IPS-NIHi7 (cell line): Measurements from ENCODE around the gene ELF2.
"Not testable (repeated sequence)": the region's sequence is repeated elsewhere in the genome, so short reads cannot be mapped to it uniquely, and the experiment has no call there.

ENCODE experiments used
- DNase-seq: peaks from one replicate; pipeline ENCODE4 v3.0.0; 2012; ENCODE audit warnings: mixed read lengths; ENCODE audit errors: extremely low spot score

ELF2 gene

DNA sequence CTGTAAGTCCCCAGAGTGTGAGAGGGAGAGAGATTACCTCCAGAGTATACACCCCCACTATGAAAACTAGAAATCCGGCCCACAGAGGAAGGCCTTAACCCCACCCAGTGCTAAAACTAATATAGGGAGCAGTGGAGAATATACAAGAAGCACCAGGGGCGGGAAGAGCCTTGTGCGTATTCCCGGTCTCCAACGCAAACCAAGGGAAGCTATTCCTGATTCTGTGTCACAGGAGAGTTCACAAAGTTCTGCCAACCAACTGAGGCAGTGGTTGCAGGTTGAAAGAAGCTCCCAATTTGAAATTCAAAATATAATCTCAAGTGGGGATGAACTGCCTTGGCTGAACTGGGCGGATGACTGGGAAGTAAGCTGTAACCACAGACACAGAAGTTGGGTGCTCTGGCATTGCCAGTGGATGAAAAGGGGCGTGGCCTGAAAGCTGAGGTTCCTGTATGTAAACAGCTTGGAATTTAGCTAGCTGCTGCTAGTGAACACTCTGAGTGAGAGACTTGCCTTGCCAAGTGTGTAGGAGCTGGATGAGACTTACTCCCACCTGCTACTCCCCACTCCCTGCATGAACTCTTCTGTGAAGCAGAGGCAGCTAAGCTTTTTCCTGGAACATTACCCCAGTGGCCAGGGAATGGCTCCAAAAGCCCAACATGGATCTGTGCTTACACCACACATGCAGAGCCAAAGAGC is 32.7 kb downstream of the ELF2 start:
- peak; percentile 18 for DNase-seq

DNA sequence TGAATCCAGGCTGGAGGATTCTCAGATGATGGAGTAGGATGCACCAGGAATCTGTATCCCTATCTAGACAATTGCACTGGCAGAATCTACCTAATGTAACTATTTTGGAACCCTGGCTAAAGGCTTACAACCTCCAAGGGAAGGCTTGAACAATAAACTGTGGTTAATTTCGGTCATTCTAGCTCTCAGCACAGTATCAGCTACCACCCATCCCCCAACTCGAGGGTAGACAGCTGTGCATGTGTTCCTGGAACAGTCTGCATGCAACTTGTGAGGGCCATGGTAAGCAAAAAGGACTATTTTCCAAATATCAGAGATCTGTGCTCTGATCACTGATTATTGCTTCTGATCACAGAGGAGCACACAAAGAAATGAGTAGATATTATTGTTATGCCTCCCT is 34.0 kb downstream of the ELF2 start:
- no peak for DNase-seq

DNA sequence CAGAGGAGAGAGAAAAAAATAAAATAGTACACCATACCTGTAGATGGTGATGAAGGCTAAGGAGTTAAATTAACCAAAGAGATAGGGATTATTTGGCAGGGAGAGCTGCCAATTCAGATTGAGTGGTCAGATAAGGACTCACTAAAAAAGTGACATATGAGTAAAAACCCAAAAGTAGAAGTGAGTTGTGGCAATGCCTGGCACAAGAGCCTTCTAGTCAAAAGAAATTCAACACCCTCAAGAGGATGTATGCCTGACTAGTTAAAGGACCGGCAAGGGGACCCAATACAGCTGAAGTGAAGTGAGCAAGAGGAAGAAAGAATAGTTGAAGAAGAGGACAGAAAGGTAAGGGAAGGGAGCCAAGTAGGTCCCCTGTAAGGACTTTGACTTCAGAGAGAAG is 34.9 kb downstream of the ELF2 start:
- DNase-seq: no peak

DNA sequence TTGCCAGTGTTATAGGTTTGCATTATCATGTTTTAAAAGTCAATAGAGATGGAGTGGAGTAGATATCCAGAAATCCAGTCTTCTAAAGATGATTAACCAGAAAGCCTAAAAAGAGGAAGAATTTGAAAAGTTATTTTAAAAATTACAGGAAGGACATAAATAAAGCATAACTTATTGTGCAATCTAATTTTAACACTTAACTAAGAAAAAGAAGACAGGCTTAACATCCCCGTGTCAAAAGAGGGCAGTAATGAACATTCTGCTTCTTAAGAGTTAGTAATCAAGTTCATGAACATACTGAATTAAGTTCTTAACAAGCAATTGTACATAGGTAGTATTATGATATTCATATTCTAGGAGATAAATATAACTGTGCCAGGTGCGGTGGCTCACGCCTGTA is 39.3 kb downstream of the ELF2 start:
- no peak for DNase-seq

DNA sequence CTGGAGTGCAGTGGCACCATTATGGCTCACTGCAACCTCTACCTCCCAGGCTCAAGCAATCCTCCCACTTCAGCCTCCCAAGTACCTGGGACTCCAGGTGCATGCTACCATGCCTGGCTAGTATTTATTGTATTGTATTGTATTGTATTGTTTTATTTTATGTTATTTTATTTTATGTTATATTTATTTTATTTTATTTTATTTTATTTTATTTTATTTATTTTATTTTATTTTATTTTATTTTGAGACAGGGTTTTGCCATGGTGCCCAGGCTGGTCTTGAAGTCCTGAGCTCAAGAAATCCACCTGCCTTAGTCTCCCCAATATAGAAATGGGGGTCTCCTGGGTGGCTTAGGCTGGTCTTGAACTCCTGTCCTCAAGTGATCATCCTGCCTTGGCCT is 42.6 kb downstream of the ELF2 start:
- no peak for DNase-seq

DNA sequence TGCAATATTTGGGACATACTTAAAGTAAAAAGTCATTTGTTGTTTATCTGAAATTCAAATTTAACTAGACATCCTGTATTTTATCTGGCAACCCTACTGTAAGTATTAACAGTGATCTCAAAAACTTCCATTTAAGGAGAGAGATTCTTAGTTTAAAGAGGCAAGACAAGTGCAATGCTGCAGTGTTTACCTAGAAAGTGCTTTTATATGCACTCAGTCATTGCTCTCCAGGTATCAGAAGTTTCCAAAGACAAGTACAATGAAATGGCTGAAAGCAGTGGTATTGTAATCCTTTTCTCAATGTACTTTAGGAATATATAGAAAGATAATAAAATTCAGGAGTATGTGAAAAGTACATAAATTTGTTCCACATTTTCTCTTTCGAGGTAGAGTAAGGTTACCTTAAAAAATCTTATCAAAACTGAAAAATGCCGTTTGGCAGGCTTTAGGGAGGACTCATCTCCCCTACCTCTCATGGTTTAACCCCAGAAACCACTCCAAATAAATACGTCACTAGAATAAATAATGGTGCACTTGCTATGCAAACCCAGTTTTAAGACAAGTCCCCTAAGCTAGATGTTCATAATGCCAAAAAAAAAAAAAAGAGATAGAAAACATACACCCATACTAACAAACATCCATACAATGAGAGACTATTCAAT is 45.7 kb downstream of the ELF2 start:
- no peak for DNase-seq

DNA sequence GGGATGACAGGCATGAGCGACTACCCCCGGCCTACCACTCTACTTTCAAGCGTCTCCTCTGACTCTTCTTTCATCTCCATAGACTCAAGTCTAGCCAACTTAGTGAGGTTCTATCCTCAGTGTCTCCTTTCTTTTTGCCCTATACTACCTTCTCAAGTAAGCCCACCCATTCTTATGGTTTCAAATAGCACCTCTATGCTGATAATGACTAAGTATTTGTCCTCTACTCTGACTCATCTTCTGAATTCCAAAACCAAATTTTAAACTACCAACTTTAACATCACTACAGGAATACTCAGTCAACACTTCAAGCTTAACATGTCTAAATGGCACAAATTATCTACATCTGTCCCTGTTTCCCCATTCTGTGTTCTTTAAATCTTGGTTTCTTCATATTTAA is 47.8 kb downstream of the ELF2 start:
- no peak for DNase-seq

DNA sequence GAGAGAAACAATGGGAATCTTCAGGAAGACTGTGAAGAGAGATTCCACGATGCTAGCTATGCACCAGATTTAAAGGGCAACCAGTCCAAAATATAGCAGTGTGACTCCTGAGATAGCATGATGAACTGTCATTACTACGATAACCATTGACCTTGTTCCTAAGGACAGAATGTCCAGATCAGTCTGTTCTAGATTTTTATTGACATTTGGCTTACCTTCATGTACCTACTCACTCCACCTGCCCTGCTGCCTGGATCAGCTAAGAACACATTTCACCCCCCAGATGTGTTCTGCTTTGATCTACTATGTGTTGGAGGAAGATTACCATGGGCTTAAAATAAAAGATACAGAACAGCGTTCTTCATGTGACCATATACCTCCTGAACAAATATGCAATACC is 50.1 kb downstream of the ELF2 start:
- no peak for DNase-seq

DNA sequence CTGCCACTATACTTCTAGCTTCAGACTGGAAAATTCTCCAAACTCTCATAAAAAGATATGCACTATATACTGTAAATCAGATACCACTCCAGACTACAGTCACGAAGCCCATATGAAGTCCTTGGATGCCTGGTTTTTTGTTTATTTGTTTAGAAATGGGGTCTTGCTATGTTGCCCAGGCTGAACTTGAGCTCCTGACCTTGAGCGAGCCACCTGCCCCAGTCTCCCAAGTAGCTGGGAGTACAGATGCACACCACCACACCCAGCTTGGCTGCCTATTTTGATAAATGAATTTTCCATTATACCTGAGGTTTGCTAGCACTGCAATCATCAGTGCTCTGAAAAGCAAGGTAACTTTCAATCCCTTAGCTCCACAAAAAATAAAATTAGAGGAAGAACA is 53.1 kb downstream of the ELF2 start:
- no peak for DNase-seq

DNA sequence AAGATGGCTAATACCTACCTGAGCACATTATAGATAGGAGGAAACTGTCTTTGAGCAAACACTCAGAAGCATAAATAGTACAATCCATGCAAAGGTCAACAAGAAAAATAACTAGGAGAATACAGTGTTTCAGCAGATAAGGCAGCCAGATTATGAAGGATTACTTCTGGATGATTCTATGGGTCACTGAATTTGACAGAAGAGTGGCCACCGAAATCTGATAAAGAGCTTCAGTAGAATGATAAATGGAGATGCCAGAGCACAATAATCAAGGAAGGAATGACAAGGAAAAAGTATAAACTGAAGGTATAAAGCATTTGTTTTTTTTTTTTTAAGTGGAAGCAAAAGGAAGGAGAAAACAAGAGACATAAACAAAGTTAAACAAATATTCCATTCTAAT is 58.7 kb downstream of the ELF2 start:
- DNase-seq: no peak

DNA sequence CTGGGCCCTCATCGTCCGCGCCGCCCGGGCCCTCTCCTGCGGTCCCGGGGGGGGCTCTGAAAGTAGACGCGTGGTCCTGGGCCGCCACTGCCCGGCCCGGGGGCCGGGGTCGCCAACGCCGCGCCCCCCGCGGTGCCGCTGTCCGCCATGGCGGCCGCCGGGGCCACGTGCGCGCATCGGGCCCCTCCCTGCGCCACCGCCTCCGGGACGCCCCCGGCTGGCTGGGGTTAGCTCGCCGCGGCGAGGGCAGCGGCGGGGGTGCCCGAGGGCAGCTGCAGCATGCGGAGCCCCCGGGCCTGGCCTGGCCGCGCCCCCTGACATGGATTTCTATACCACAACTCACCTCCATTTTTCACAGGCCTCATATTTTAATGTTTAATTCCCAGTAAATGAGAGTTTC is 61.8 kb downstream of the ELF2 start:
- no peak for DNase-seq

DNA sequence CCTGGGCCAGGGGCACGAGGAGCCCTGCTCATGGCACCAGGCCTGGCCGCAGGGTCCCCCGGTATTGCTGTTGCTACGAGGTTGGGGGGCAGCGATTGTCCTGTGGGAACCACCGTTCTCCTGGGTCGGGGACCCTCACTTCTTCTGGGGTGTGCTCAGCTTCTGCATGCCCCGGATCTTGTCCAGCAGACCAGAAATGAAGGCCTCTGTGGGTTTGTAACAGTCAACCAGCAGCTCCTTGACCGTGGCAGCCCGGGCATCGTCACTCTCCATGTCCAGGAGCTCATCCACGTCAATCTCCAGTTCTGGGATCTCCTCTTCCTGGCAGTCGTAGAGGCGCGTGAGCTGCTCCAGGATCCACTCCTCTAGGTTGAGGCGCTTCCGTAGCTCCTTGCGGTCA is 62.2 kb downstream of the ELF2 start:
- DNase-seq: not testable (repeated sequence)

DNA sequence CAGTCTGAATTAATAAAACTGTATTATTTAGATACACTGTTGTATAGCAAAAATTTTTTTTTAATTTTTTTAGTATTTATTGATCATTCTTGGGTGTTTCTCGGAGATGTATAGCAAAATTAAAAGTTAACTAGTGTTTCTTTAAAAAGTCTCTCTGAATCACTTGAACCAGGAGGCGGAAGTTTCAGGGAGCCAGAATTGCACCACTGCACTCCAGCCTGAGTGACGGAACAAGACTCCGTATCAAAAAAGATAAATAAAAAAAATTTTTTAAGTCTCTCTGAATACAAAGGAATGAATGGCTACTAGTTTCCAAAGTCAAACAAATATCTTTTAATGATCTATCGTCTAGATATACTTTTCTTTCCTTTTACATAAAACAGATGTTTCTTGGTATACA is 64.4 kb downstream of the ELF2 start:
- DNase-seq: no peak

DNA sequence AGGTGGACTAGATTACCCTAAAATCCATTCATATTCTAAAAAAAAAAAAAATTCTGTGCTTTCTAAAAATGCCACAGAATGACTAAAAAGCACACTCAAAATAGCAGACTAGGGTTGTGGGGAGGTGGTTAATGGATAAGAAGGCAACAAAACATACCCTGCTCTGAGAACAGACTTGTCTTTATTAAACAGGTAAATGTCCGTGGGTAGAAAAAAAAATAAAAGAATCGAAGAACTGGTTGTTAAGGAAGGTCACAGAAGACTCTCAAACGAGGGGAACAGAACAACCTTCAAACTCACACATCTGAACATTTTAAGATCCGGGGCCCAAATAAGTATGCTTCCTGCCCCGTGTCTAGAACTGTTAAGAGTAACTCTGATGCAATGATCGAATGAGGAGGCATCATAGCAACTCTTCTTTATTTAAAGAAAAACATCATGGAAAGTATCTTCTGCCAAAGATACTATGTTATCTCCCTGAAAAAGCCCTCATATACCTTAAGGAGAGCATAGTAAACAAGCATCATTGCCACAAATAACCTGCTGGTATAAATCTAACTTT is 68.4 kb downstream of the ELF2 start:
- no peak for DNase-seq

DNA sequence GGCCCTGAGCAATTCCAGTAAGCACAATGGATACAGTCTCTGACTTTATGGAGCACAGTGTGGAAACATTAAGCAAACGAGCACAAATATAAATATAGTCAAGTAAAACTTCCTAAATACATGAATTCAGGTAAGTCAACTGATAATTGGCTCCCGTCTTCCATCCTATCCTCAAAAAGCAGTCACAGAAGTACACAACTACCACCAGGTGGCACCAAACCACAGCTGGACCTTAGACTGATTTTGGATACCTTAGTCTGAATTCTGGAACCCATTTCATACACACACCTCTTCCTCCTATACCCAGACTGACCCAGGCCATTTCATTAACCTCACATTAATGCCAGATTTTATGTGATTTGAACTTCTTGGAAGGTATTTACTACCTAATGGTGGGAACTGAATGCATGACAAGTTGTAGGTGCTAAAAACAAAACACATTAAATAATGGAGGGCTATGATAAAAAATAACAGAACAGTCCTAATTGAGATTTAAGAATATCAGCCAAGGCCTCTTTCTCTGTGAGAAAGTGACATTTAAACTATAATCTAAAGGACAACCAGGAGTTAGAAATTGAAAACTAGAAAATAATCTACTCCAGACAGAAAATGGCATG is 77.5 kb downstream of the ELF2 start:
- peak; percentile 74 for DNase-seq

DNA sequence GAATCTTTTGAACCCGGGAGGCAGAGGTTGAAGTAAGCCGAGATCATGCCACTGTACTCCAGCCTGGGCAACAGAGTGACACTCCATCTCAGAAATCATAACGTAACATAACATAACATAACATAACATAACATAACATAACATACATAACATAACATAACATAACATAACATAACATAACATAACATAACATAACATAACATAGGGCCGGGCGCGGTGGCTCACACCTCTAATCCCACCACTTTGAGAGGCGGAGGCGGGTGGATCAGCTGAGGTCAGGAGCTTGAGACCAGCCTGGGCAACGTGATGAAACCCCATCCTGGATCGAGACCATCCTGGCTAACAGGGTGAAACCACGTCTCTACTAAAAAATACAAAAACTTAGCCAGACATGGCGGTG is 84.7 kb downstream of the ELF2 start:
- no peak for DNase-seq

DNA sequence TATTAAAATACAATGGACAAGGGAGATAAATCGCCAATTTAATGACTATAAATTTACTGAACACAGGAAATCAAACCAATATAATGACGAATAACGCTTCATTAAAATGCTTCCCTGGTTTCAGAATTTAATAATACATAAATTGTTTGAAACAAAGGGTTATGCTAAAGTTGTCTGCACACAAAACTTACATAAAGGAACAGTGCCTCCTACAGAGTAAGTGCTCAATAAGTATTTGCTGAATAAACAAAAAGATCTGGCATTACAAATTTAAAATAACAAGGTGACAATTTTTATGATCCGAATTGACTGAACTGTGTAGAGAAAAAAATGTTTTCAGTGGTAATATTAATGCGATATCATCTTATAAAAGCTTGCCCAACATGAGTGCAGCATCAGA is 91.9 kb downstream of the ELF2 start:
- DNase-seq: no peak

DNA sequence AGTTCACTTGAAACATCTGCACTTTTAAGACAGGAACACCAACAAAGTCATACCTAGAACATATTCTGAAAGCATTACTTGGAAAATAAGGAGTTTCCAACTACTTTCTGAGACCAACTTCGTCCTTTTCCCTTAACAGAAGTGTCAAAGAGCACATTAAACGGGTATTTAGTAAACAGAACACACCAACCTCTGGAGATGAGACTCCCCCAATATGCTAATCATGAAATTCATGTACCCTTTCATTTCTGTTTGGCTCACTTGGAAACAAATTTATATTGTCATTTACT is 92.3 kb downstream of the ELF2 start:
- DNase-seq: no peak

DNA sequence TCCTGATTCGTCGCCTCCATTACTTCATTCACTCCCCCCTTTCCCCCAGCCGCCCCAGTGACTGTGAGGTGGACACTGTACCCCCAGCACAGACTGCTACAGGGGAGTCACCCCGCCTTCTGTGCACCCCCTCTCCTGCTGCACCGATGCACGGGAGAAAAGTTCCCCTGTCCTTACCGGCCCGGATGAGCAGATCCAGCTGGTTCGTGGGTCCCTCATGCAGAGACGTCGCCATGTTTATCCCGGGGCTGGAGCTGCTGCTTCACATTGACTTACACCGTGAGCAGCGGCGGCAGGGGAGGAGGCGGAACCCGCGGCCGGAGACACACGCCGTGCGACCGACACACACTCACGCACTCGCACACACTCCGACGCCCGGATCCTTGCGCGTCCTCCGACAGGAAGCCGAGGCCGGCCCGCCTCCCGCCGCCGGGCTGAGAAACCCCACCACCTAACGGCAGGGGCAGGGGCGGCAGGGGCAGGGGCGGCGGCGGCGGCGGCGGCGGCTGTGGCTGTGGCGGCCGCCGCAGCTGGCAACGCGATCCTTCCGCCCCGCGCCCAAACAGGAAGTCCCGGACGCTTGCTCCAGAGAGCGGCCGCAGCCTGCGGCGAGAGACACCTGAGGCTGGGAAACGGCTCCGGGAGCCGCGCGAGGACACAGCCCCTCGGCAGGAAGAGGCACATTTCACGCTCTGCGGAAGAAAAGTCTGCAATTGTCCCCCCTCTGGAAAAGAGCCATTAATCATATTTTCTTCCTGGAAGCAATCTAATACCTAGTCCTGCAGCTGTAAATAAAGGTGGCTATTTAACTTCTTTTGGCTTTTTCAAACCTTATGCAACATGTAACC is 92.8 kb downstream of the ELF2 start:
- peak; percentile 85 for DNase-seq

DNA sequence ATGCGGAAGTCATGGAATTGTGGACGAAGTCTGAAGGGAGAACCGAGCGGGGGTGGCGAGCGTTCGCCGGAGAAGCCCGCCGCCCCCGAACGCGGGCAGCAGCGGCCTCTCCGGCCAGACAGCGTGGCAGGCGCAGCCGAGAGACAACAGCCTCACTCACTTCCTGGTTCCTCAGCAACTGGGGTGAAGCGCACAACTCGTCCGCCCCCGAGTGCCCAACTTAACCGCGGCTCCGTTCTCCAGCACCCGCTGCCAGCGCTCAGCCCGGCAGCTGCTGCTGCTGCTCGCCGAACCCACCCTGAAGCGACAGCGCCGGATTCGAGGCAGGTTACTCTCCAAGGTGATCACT is 93.4 kb downstream of the ELF2 start:
- DNase-seq: peak; percentile 58

DNA sequence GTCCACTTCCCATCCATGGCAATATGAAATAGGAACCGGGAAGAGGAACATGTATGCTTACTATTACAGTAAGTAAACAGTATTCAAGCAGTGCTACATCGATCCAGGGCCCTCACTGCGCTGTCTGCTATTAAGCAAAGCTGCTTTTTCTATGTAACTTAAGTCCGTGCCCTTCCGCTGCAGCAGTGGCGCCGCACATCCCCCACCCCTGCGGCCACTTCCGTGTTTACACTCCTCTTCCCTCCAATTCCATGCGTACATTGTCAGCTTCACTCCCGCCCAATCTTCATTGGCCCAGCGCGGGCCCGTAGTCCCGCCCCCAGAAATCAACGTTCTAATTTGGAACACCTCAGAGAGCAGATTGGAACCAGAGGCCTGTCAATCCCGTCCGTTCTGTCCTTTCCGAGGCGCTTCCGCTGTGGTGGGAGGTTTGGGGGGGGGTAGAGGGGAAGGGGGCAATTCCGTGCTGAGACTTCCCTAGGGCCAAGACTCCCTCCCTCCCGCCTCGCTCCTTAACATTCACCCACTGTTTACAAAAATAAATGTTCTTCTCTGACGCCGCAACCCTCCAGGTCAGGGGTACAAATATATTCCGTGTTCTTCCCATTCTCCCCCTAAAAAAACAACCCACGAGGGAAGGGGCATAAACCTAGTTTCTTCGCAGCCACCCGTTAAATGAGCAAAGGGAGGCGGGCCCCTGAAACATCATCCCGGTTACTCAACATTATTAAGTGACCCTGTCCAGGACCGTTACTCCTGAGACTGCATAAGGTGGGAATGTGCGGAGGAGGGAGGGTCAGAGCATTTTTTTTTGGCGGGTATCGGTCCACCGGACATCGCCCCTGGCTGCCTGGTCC is 94.0 kb downstream of the ELF2 start:
- DNase-seq: peak; percentile 90

DNA sequence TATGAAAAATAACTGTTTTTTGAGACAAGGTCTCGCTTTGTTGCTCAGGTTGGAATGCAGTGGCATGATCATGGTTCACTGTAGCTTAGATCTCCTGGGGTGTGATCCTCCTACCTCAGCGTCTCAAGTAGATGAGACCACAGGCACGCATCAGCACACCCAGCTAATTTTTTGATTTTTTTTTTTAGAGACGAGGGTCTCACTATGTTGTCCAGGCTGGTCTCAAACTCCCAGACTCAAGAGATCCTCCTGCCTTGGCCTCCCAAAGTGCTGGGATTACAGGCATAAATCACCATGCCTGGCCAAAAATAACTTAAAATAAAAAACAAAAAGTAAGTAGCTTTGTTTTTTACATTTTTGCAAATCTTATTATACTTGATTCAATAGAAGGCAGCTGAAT is 98.1 kb downstream of the ELF2 start:
- no peak for DNase-seq
